Endothelial cell of umbilical vein (primary cell): ENCODE data around the gene TSPEAR. TPM values are rescaled to one million over a fixed set of nuclear protein-coding genes. Genes with fewer than 3 reads are reported as not detected.

Experiments
- BruUV-seq: library from RNA; stranded (reverse); fragments of 400-500 nt; replicated peaks from 2 replicates; lab custom pipeline; 2021; lab: Mats Ljungman, UMichigan
- CTCF ChIA-PET: fragments of 300-600, 350-600 bp; sonication (Branson Sonifier 250); formaldehyde crosslinking; loops from one replicate; lab custom pipeline; 2021; ENCODE audit warnings: antibody characterized with exemption, inconsistent platforms; lab: Charles Lee
- POLR2A ChIA-PET: fragments of 300-600, 350-600 bp; sonication (Branson Sonifier 250); formaldehyde crosslinking; loops from one replicate; lab custom pipeline; 2021; ENCODE audit warnings: antibody characterized with exemption, inconsistent platforms; lab: Charles Lee
- DNase-seq: peaks from one replicate; pipeline ENCODE4 v3.0.0-alpha.2; 2011; ENCODE audit warnings: low read depth, low spot score
- FAIRE-seq: peaks from 2 replicates; lab custom pipeline; 2011; peaks lifted over from hg19 to GRCh38; lab: Jason Lieb, UNC
- H2AFZ ChIP-seq: 2 replicates; pipeline ENCODE4 v1.6.0; 2012; ENCODE audit warnings: low read depth, low read length, control low read depth, inconsistent platforms
- H3K27ac ChIP-seq: 2 replicates; pipeline ENCODE4 v1.5.1; 2011; ENCODE audit warnings: low read depth, mild to moderate bottlenecking, control low read depth, low read length, moderate library complexity; ENCODE audit not compliant: insufficient read depth
- H3K27me3 ChIP-seq, 2 experiments: 2 replicates each; pipeline versions ENCODE4 v1.6.0 to v1.6.1; 2011; ENCODE audit warnings: low read length in 2 of 2, mixed read lengths in 1 of 2; ENCODE audit not compliant: control insufficient read depth in 2 of 2, insufficient read depth in 2 of 2
- H3K36me3 ChIP-seq, 2 experiments: 2 replicates in 1 of 2; 3 replicates in 1 of 2; pipeline ENCODE4 v1.5.1; 2011; ENCODE audit warnings: low read length in 2 of 2, mild to moderate bottlenecking in 1 of 2, moderate library complexity in 1 of 2; ENCODE audit not compliant: control insufficient read depth in 2 of 2, insufficient read depth in 2 of 2; ENCODE audit errors: extremely low read depth in 1 of 2
- H3K4me1 ChIP-seq: 3 replicates; pipeline ENCODE4 v1.5.1; 2011; ENCODE audit warnings: mild to moderate bottlenecking, low read length; ENCODE audit not compliant: control insufficient read depth, insufficient read depth; ENCODE audit errors: extremely low read depth
- H3K4me2 ChIP-seq: 2 replicates; pipeline ENCODE4 v1.6.1; 2011; ENCODE audit warnings: low read length, control low read depth, mixed read lengths; ENCODE audit not compliant: insufficient read depth
- H3K4me3 ChIP-seq, 3 experiments: fragments of 200-600 bp in 1 of 3; sonication (generic), shearing (Covaris generic) in 1 of 3; replicated peaks in 1 of 3; 2 replicates each; pipeline ENCODE4 v1.5.1; 2011 to 2016; ENCODE audit warnings: control low read depth in 3 of 3, low read length in 3 of 3, mild to moderate bottlenecking in 2 of 3, inconsistent platforms in 1 of 3, low read depth in 1 of 3, moderate library complexity in 1 of 3; ENCODE audit not compliant: insufficient read depth in 1 of 3
- H3K79me2 ChIP-seq: 2 replicates; pipeline ENCODE4 v1.6.0; 2012; ENCODE audit warnings: low read length, inconsistent platforms; ENCODE audit not compliant: control insufficient read depth, insufficient read depth
- H3K9ac ChIP-seq: replicated peaks from 2 replicates; pipeline ENCODE3; 2011; ENCODE audit warnings: low read length, control low read depth; ENCODE audit not compliant: insufficient read depth; ENCODE audit errors: extremely low read depth
- H3K9me1 ChIP-seq: replicated peaks from 3 replicates; pipeline ENCODE4 v1.6.0; 2011; ENCODE audit warnings: mild to moderate bottlenecking, low read length; ENCODE audit not compliant: control insufficient read depth, insufficient read depth; ENCODE audit errors: extremely low read depth
- H3K9me3 ChIP-seq: replicated peaks from 2 replicates; pipeline ENCODE4 v1.5.1; 2012; ENCODE audit warnings: low read length, inconsistent platforms; ENCODE audit not compliant: control insufficient read depth, insufficient read depth
- H4K20me1 ChIP-seq: replicated peaks from 2 replicates; pipeline ENCODE3; 2011; ENCODE audit warnings: mild to moderate bottlenecking, low read length; ENCODE audit not compliant: control insufficient read depth, insufficient read depth; ENCODE audit errors: extremely low read depth
- EZH2 ChIP-seq: IDR thresholded peaks from 2 replicates; pipeline ENCODE4 v1.6.1; 2012; ENCODE audit warnings: borderline replicate concordance, low read depth, mild to moderate bottlenecking, moderate library complexity, low read length, inconsistent platforms; ENCODE audit not compliant: severe bottlenecking
- FOS ChIP-seq: IDR thresholded peaks from 2 replicates; pipeline ENCODE4 v1.6.1; 2011; ENCODE audit warnings: mild to moderate bottlenecking, low read length, moderate library complexity, borderline replicate concordance; ENCODE audit not compliant: insufficient read depth
- GATA2 ChIP-seq: IDR thresholded peaks from 2 replicates; pipeline ENCODE4 v1.7.0; 2011; ENCODE audit warnings: low read depth, mild to moderate bottlenecking, moderate library complexity, mixed read lengths, low read length; ENCODE audit not compliant: insufficient read length, insufficient read depth
- JUN ChIP-seq: IDR thresholded peaks from 2 replicates; pipeline ENCODE4 v1.6.1; 2011; ENCODE audit warnings: borderline replicate concordance, low read depth; ENCODE audit not compliant: insufficient read length, insufficient read depth
- MYC ChIP-seq: IDR thresholded peaks from one replicate; pipeline ENCODE4 v1.6.1; 2011; ENCODE audit warnings: mild to moderate bottlenecking, low read depth, low read length
- POLR2A ChIP-seq: IDR thresholded peaks from 2 replicates; pipeline ENCODE4 v1.6.1; 2012; ENCODE audit warnings: low read depth, mild to moderate bottlenecking, control low read depth, low read length
- POLR2AphosphoS5 ChIP-seq: IDR thresholded peaks from 2 replicates; pipeline ENCODE4 v1.6.1; 2012; ENCODE audit warnings: low read depth, mild to moderate bottlenecking, control low read depth, low read length, moderate library complexity; ENCODE audit not compliant: insufficient read depth
- dilution Hi-C: fragments of 300-500 bp; cut with MboI; formaldehyde crosslinking; loops from one replicate; pipeline ENCODE4 v1.15.0; 2019; ENCODE audit warnings: low sequenced_read_pairs; ENCODE audit not compliant: extremely low pct_ligation_motif_present
- intact Hi-C: fragments of 100-400 bp; cut with micrococcal nuclease; formaldehyde crosslinking; loops from one replicate; pipeline ENCODE4 v1.10.0; 2022
- polyA plus RNA-seq, 4 experiments: library from polyadenylated mRNA; depleted of rRNA in 3 of 4; stranded (reverse) in 3 of 4; unstranded in 1 of 4; fragments of >200 nt; gene quantifications; 2 replicates each; pipeline versions ENCODE4 v1.2.1 to v1.2.3, GENCODE V29; 2011 to 2012; ENCODE audit warnings: missing spikeins in 1 of 4
- total RNA-seq: library from RNA; stranded (reverse); gene quantifications from 2 replicates; pipeline ENCODE4 v1.2.3, GENCODE V29; 2021
- TF ChIP-seq, protein P1 (sequence below), 2 donors: IDR thresholded peaks; 1 replicate in 1 of 2; 2 replicates in 1 of 2; pipeline ENCODE4 v1.5.1; 2011; ENCODE audit warnings: low read length in 2 of 2, mild to moderate bottlenecking in 2 of 2, moderate library complexity in 2 of 2, control low read depth in 1 of 2, inconsistent platforms in 1 of 2, low read depth in 1 of 2; ENCODE audit not compliant: insufficient read depth in 1 of 2; ENCODE audit errors: extremely low read depth in 1 of 2
- TF ChIP-seq, protein P2 (sequence below): IDR thresholded peaks from 2 replicates; pipeline ENCODE4 v1.6.1; 2011; ENCODE audit not compliant: insufficient read depth, insufficient read length

TSPEAR gene
- total and polyA plus RNA-seq, 2 donors (not counting 3 experiments of a cell fraction or from before 2014, with no cell fraction given) = 0.01 TPM; not detected in 1

GRCh38 chr21:44483288-44484237 lies 227.8 kb downstream of the TSPEAR start:
- intact Hi-C loops = no loop called here
- Histone ChIP-seq H3K4me3 (no peak overlapping the region), H4K20me1 (no peaks in the 10 kb centered on the region), H3K27ac (no peak overlapping the region), H3K27me3 (no peaks in the 10 kb centered on the region), H3K9me1 (no peaks in the 10 kb centered on the region), H3K36me3 (no peaks in the 10 kb centered on the region), H3K4me1 (no peaks in the 10 kb centered on the region), H3K79me2 (no peaks in the 10 kb centered on the region), H3K4me2 (no peak overlapping the region), H2AFZ (no peak overlapping the region), H3K9me3 (no peaks in the 10 kb centered on the region), H3K9ac (no peak overlapping the region)
- no TSS peak for BruUV-seq
- no peak for DNase-seq
- no peak for TF ChIP-seq POLR2AphosphoS5
- TF ChIP-seq, protein P1, sequence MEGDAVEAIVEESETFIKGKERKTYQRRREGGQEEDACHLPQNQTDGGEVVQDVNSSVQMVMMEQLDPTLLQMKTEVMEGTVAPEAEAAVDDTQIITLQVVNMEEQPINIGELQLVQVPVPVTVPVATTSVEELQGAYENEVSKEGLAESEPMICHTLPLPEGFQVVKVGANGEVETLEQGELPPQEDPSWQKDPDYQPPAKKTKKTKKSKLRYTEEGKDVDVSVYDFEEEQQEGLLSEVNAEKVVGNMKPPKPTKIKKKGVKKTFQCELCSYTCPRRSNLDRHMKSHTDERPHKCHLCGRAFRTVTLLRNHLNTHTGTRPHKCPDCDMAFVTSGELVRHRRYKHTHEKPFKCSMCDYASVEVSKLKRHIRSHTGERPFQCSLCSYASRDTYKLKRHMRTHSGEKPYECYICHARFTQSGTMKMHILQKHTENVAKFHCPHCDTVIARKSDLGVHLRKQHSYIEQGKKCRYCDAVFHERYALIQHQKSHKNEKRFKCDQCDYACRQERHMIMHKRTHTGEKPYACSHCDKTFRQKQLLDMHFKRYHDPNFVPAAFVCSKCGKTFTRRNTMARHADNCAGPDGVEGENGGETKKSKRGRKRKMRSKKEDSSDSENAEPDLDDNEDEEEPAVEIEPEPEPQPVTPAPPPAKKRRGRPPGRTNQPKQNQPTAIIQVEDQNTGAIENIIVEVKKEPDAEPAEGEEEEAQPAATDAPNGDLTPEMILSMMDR (IDR thresholded peaks at IDR 0.05; ENCODE audit: extremely low read depth in 1 of 2, insufficient read depth in 1 of 2, low read depth in 1 of 2, low read length in 2 of 2) = no peak
- no peak for TF ChIP-seq POLR2A
- TF ChIP-seq GATA2 = no peak
- no peak for TF ChIP-seq FOS
- no peak for TF ChIP-seq MYC
- no peak for TF ChIP-seq JUN
- TF ChIP-seq EZH2 = no peak
- TF ChIP-seq, protein P2, sequence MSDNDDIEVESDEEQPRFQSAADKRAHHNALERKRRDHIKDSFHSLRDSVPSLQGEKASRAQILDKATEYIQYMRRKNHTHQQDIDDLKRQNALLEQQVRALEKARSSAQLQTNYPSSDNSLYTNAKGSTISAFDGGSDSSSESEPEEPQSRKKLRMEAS = no peak
- dilution Hi-C loops = no loop called here
- no peak for FAIRE-seq
- ChIA-PET POLR2A (no interaction called here), CTCF (no interaction called here)
